B cell (primary cell): ENCODE results near the gene RPUSD2. TPM values are rescaled to one million over a fixed set of nuclear protein-coding genes. Genes with fewer than 3 reads are reported as not detected.

Experiments used
- ATAC-seq: fragments of 200-7000 bp; cut with Tn5 transposase; one replicate; pipeline ENCODE4 v1.10.0; 2021; ENCODE audit warnings: low read depth, mild to moderate bottlenecking, moderate number of reproducible peaks, moderate library complexity
- CTCF ChIA-PET: fragments of 350-600 bp; sonication (Branson Sonifier 250); formaldehyde crosslinking; loops from one replicate; lab custom pipeline; 2021; ENCODE audit warnings: antibody characterized with exemption, inconsistent platforms; lab: Charles Lee
- POLR2A ChIA-PET: fragments of 350-600 bp; sonication (Branson Sonifier 250); formaldehyde crosslinking; loops from one replicate; lab custom pipeline; 2021; ENCODE audit warnings: antibody characterized with exemption; lab: Charles Lee
- DNase-seq: peaks from one replicate; pipeline ENCODE4 v3.0.0; 2013
- H2AFZ ChIP-seq: 2 replicates; pipeline ENCODE4 v1.6.1; 2012; ENCODE audit warnings: mild to moderate bottlenecking, low read depth, low read length; ENCODE audit not compliant: insufficient read depth, poor library complexity, severe bottlenecking
- H3K27ac ChIP-seq, 2 donors: 1 replicate in 1 of 2; 2 replicates in 1 of 2; pipeline ENCODE4 v1.5.1; 2012 to 2013; ENCODE audit warnings: low read length in 2 of 2, mild to moderate bottlenecking in 2 of 2, moderate library complexity in 1 of 2
- H3K27me3 ChIP-seq, 4 experiments: fragments of 200-600 bp in 1 of 4; sonication (generic) in 1 of 4; replicated peaks in 1 of 4; 1 replicate in 2 of 4; 2 replicates in 2 of 4; pipeline versions ENCODE4 v1.6.1 to v1.7.0; 2013 to 2016; ENCODE audit warnings: low read length in 3 of 4, mild to moderate bottlenecking in 2 of 4, mixed read lengths in 1 of 4, moderate library complexity in 1 of 4; ENCODE audit not compliant: insufficient read depth in 4 of 4, control insufficient read depth in 3 of 4; ENCODE audit errors: control extremely low read depth in 1 of 4
- H3K36me3 ChIP-seq, 2 experiments: replicated peaks in 1 of 2; 1 replicate in 1 of 2; 2 replicates in 1 of 2; pipeline versions ENCODE4 v1.6.1 to v1.7.1; 2013; ENCODE audit warnings: low read length in 1 of 2; ENCODE audit not compliant: insufficient read depth in 2 of 2, control insufficient read depth in 1 of 2; ENCODE audit errors: control extremely low read depth in 1 of 2, extremely low read depth in 1 of 2
- H3K4me1 ChIP-seq, 2 donors: fragments of 200-600 bp in 1 of 2; sonication (generic) in 1 of 2; 1 replicate in 1 of 2; 2 replicates in 1 of 2; pipeline versions ENCODE4 v1.5.1 to v1.6.1; 2013 to 2017; ENCODE audit warnings: low read length in 2 of 2; ENCODE audit not compliant: control insufficient read depth in 2 of 2, insufficient read depth in 2 of 2
- H3K4me2 ChIP-seq: replicated peaks from 2 replicates; pipeline ENCODE3; 2012; ENCODE audit warnings: mild to moderate bottlenecking, low read depth, low read length; ENCODE audit not compliant: poor library complexity, severe bottlenecking
- H3K4me3 ChIP-seq, 5 experiments: fragments of 200-600 bp in 1 of 5; sonication (generic) in 1 of 5; 1 replicate in 3 of 5; 2 replicates in 2 of 5; pipeline versions ENCODE4 v1.5.1 to v1.7.0; 2011 to 2016; ENCODE audit warnings: low read length in 4 of 5, mild to moderate bottlenecking in 4 of 5, low read depth in 2 of 5, control low read depth in 1 of 5, moderate library complexity in 1 of 5; ENCODE audit not compliant: insufficient read depth in 1 of 5; ENCODE audit errors: control extremely low read depth in 1 of 5, extremely low read depth in 1 of 5
- H3K79me2 ChIP-seq: fragments of 200-600 bp; sonication (generic); one replicate; pipeline ENCODE4 v1.6.0; 2016; ENCODE audit warnings: low read length; ENCODE audit not compliant: control insufficient read depth, insufficient read depth
- H3K9ac ChIP-seq: fragments of 200-600 bp; sonication (generic); 2 replicates; pipeline ENCODE4 v1.6.1; 2017; ENCODE audit warnings: mild to moderate bottlenecking, low read length, moderate library complexity
- H3K9me3 ChIP-seq, 3 donors: one replicate each; pipeline versions ENCODE4 v1.6.1 to v1.7.1; 2013; ENCODE audit warnings: low read length in 2 of 3; ENCODE audit not compliant: control insufficient read depth in 2 of 3, insufficient read depth in 1 of 3; ENCODE audit errors: control extremely low read depth in 1 of 3
- H4K20me1 ChIP-seq: 2 replicates; pipeline ENCODE4 v1.6.0; 2012; ENCODE audit warnings: mild to moderate bottlenecking, low read length; ENCODE audit not compliant: insufficient read depth, control insufficient read depth, poor library complexity, severe bottlenecking
- H3K27ac Mint-ChIP-seq: one replicate; pipeline ENCODE4 v1.8.0; 2021; ENCODE audit warnings: mixed read lengths
- H3K27me3 Mint-ChIP-seq: one replicate; pipeline ENCODE4 v1.8.0; 2021; ENCODE audit warnings: mixed read lengths
- H3K4me1 Mint-ChIP-seq: one replicate; pipeline ENCODE4 v1.8.0; 2021; ENCODE audit warnings: mixed read lengths
- H3K4me3 Mint-ChIP-seq: one replicate; pipeline ENCODE4 v1.8.0; 2021; ENCODE audit warnings: mixed read lengths
- H3K9me3 Mint-ChIP-seq: one replicate; pipeline ENCODE4 v1.8.0; 2022; ENCODE audit warnings: mixed read lengths; ENCODE audit not compliant: insufficient read depth
- CTCF ChIP-seq: fragments of 200-600 bp; IDR thresholded peaks from one replicate; pipeline ENCODE4 v1.8.0; 2022; ENCODE audit warnings: antibody characterized with exemption, mild to moderate bottlenecking
- EZH2 ChIP-seq: IDR thresholded peaks from 2 replicates; pipeline ENCODE4 v1.6.1; 2012; ENCODE audit warnings: borderline replicate concordance, low read depth, mild to moderate bottlenecking, moderate library complexity, low read length; ENCODE audit not compliant: insufficient read depth, poor library complexity, severe bottlenecking
- whole genome bisulfite sequencing: methylation state at CpG from one replicate; pipeline ENCODE4 v1.1.5; 2013; ENCODE audit warnings: missing lambda C conversion rate; ENCODE audit not compliant: insufficient coverage; 5-methylcytosine and 5-hydroxymethylcytosine counted together
- intact Hi-C: fragments of 100-400 bp; cut with micrococcal nuclease; formaldehyde crosslinking; loops from one replicate; pipeline ENCODE4 v1.10.0; 2022
- polyA plus RNA-seq: library from polyadenylated mRNA; depleted of rRNA; stranded (reverse); fragments of >200 nt; gene quantifications from 2 replicates; pipeline ENCODE4 v1.2.3, GENCODE V29; 2012
- total RNA-seq, 2 donors: library from RNA; stranded (reverse); fragments of 120-200 nt in 1 of 2; gene quantifications; 1 replicate in 1 of 2; 2 replicates in 1 of 2; pipeline versions ENCODE4 v1.2.3 to v1.2.4, GENCODE V29; 2013 to 2022

Gene RPUSD2
- total and polyA plus RNA-seq, 2 donors (not counting 1 experiment from before 2014, with no cell fraction given), result 9.8 to 21.1 TPM

- peak overlapping the region; percentile 63 to 92 (median 80) for H3K4me3 ChIP-seq
- no peaks in the 10 kb centered on the region for H3K9me3 ChIP-seq
- H3K36me3 ChIP-seq, result no peaks in the 10 kb centered on the region
- H3K4me1 Mint-ChIP-seq, result peaks cover 23% of the 10 kb centered on the region
- intact Hi-C loops, result loop anchor here (1.0 to 5.0 kb wide), 9 partner anchors 29 to 522 kb away; partner anchors contain the start of genes BAHD1, CCDC32, DNAJC17 and INO80
- TF ChIP-seq CTCF, result no peak
- TF ChIP-seq EZH2, result no peak
- CTCF ChIA-PET, result interaction anchor here (1.0 to 7.6 kb wide), 4 partner anchors 25 to 154 kb away, joined by 3 to 54 read pairs (median 3); partner anchors contain the start of genes BAHD1 and RPUSD2
- POLR2A ChIA-PET, result interaction anchor here (1.5 kb wide), 1 partner anchor 25 kb away, joined by 4 read pairs; the partner anchor contains the start of gene RPUSD2
- peak overlapping the region; percentile 99 for H3K27ac Mint-ChIP-seq
- peak overlapping the region; percentile 89 for H2AFZ ChIP-seq
- no peaks in the 10 kb centered on the region for H3K27me3 ChIP-seq
- peak overlapping the region; percentile 85 for H3K4me2 ChIP-seq
- WGBS, result 0% methylated on average over 25 of the region's 31 CpGs
- H4K20me1 ChIP-seq, result no peaks in the 10 kb centered on the region
- ATAC-seq, result peak; percentile 47
- H3K9me3 Mint-ChIP-seq, result no peaks in the 10 kb centered on the region
- peak overlapping the region; percentile 89 to 92 for H3K27ac ChIP-seq
- H3K79me2 ChIP-seq, result peaks cover 28% of the 10 kb centered on the region
- DNase-seq, result no peak
- peak overlapping the region; percentile 96 for H3K4me3 Mint-ChIP-seq
- peaks cover 9 to 20% of the 10 kb centered on the region in 2 donors for H3K4me1 ChIP-seq
- H3K27me3 Mint-ChIP-seq, result no peaks in the 10 kb centered on the region
- H3K9ac ChIP-seq, result peak overlapping the region; percentile 96
These were observed 25.3 kb downstream of the RPUSD2 start for GRCh38 chr15:40594429-40594836.

- H3K27ac ChIP-seq, result no peak overlapping the region
- peak overlapping the region; percentile 96 for H3K9ac ChIP-seq
These were observed 26.1 kb downstream of the RPUSD2 start for GRCh38 chr15:40595219-40595618.

More at GRCh38 chr15:40595219-40595618, 26.1 kb downstream of the RPUSD2 start:
- H3K27ac Mint-ChIP-seq, result no peak overlapping the region
- peaks cover 19% of the 10 kb centered on the region for H3K4me1 Mint-ChIP-seq
- TF ChIP-seq CTCF, result no peak
- TF ChIP-seq EZH2, result no peak
- DNase-seq (no peak), ATAC-seq (no peak)
- intact Hi-C loops, result loop anchor here (2.0 kb wide), 2 partner anchors 300 to 522 kb away; partner anchors contain the start of genes INO80 and VPS18
- H4K20me1 ChIP-seq, result no peaks in the 10 kb centered on the region
- ChIA-PET CTCF (interaction anchor here (1.0 to 1.3 kb wide), 2 partner anchors 26 to 155 kb away, joined by 3 read pairs; partner anchors contain the start of genes BAHD1 and RPUSD2), POLR2A (interaction anchor here (1.5 kb wide), 1 partner anchor 26 kb away, joined by 4 read pairs; the partner anchor contains the start of gene RPUSD2)
- no peaks in the 10 kb centered on the region for H3K9me3 ChIP-seq
- no peaks in the 10 kb centered on the region for H3K36me3 ChIP-seq
- peak overlapping the region; percentile 85 for H3K4me2 ChIP-seq
- H3K4me1 ChIP-seq, result peaks cover 7 to 14% of the 10 kb centered on the region in 2 donors
- peak overlapping the region; percentile 96 for H3K4me3 Mint-ChIP-seq
- peak overlapping the region; percentile 89 for H2AFZ ChIP-seq
- 14% methylated on average over 3 of the region's 5 CpGs for WGBS
- H3K79me2 ChIP-seq, result peaks cover 35% of the 10 kb centered on the region
- H3K4me3 ChIP-seq, result peak overlapping the region in 3 of 5 experiments; percentile 80 to 92 (median 82)
- H3K9me3 Mint-ChIP-seq, result no peaks in the 10 kb centered on the region
- no peaks in the 10 kb centered on the region for H3K27me3 ChIP-seq
- no peaks in the 10 kb centered on the region for H3K27me3 Mint-ChIP-seq
